IMR-90 (cell line): ENCODE measurements around the gene ADARB2. TPM values are rescaled to one million over a fixed set of nuclear protein-coding genes. Genes with fewer than 3 reads are reported as not detected.

Experiments
- ATAC-seq: fragments of 200-7000 bp; cut with Tn5 transposase; 2 replicates; pipeline ENCODE4 v1.9.1; 2020; ENCODE audit warnings: low read depth, mild to moderate bottlenecking, moderate library complexity
- BruUV-seq: library from RNA; stranded (reverse); fragments of 400-500 nt; replicated peaks from 2 replicates; lab custom pipeline; 2021; lab: Mats Ljungman, UMichigan
- CTCF ChIA-PET: fragments of 300-600 bp; formaldehyde crosslinking; extraction: SDS; loops from one replicate; lab custom pipeline; 2021; ENCODE audit warnings: antibody characterized with exemption; lab: Yijun Ruan, JAX
- POLR2A ChIA-PET: fragments of 300-600 bp; sonication (Branson Sonifier 250); formaldehyde crosslinking; loops from one replicate; lab custom pipeline; 2022; ENCODE audit warnings: antibody characterized with exemption; ENCODE audit not compliant: unreplicated experiment; lab: Charles Lee
- DNase-seq: peaks from one replicate; pipeline ENCODE4 v3.0.0; 2013
- H2AFZ ChIP-seq: replicated peaks from 2 replicates; pipeline ENCODE3; 2013; ENCODE audit warnings: low read length, mild to moderate bottlenecking; ENCODE audit not compliant: poor library complexity
- H2AK5ac ChIP-seq: 2 replicates; pipeline ENCODE4 v1.6.1; 2013; ENCODE audit warnings: low read depth, low read length, inconsistent platforms
- H2AK9ac ChIP-seq: replicated peaks from 2 replicates; pipeline ENCODE3; 2013; ENCODE audit warnings: mild to moderate bottlenecking, low read depth, low read length, moderate library complexity; ENCODE audit not compliant: poor library complexity
- H2BK120ac ChIP-seq: 2 replicates; pipeline ENCODE4 v1.6.1; 2013; ENCODE audit warnings: low read depth, low read length, inconsistent platforms
- H2BK15ac ChIP-seq: 3 replicates; pipeline ENCODE4 v1.6.1; 2013; ENCODE audit warnings: low read depth, low read length, inconsistent platforms
- H2BK20ac ChIP-seq: 2 replicates; pipeline ENCODE4 v1.6.1; 2013; ENCODE audit warnings: low read depth, mild to moderate bottlenecking, inconsistent platforms, low read length, moderate library complexity
- H2BK5ac ChIP-seq: 2 replicates; pipeline ENCODE4 v1.6.1; 2013; ENCODE audit warnings: mild to moderate bottlenecking, low read depth, low read length, inconsistent platforms; ENCODE audit not compliant: poor library complexity, severe bottlenecking
- H3K14ac ChIP-seq: replicated peaks from 2 replicates; pipeline ENCODE4 v1.6.1; 2013; ENCODE audit warnings: low read depth, low read length, inconsistent platforms
- H3K18ac ChIP-seq: 2 replicates; pipeline ENCODE4 v1.6.1; 2013; ENCODE audit warnings: low read depth, low read length, control low read depth
- H3K23ac ChIP-seq: 2 replicates; pipeline ENCODE4 v1.6.1; 2013; ENCODE audit warnings: low read depth, low read length, inconsistent platforms
- H3K27ac ChIP-seq: 2 replicates; pipeline ENCODE4 v1.5.1; 2013; ENCODE audit warnings: mild to moderate bottlenecking, control low read depth, low read length; ENCODE audit not compliant: insufficient read depth
- H3K27me3 ChIP-seq: 2 replicates; pipeline ENCODE4 v1.6.1; 2013; ENCODE audit warnings: low read length; ENCODE audit not compliant: control insufficient read depth, insufficient read depth
- H3K36me3 ChIP-seq: 2 replicates; pipeline ENCODE4 v1.6.1; 2013; ENCODE audit warnings: low read length, mixed read lengths; ENCODE audit not compliant: control insufficient read depth, insufficient read depth
- H3K4ac ChIP-seq: 2 replicates; pipeline ENCODE4 v1.6.1; 2013; ENCODE audit warnings: low read depth, low read length, inconsistent platforms
- H3K4me1 ChIP-seq: 2 replicates; pipeline ENCODE4 v1.6.1; 2013; ENCODE audit warnings: low read length, mixed read lengths; ENCODE audit not compliant: control insufficient read depth, insufficient read depth
- H3K4me2 ChIP-seq: 2 replicates; pipeline ENCODE4 v1.6.1; 2013; ENCODE audit warnings: low read depth, mild to moderate bottlenecking, control low read depth, low read length, moderate library complexity
- H3K4me3 ChIP-seq: 2 replicates; pipeline ENCODE4 v1.5.1; 2013; ENCODE audit warnings: low read depth, mild to moderate bottlenecking, control low read depth, low read length, moderate library complexity; ENCODE audit not compliant: insufficient read depth
- H3K56ac ChIP-seq: 2 replicates; pipeline ENCODE4 v1.6.1; 2013; ENCODE audit warnings: low read length, inconsistent platforms; ENCODE audit not compliant: insufficient read depth; ENCODE audit errors: extremely low read depth
- H3K79me1 ChIP-seq, 2 experiments: 2 replicates each; pipeline ENCODE4 v1.6.1; 2013; ENCODE audit warnings: low read length in 2 of 2, inconsistent platforms in 1 of 2, low read depth in 1 of 2
- H3K9ac ChIP-seq: 2 replicates; pipeline ENCODE4 v1.6.1; 2013; ENCODE audit warnings: low read depth, low read length, control low read depth
- H3K9me1 ChIP-seq: 2 replicates; pipeline ENCODE4 v1.6.1; 2013; ENCODE audit warnings: low read length, inconsistent platforms; ENCODE audit not compliant: insufficient read depth
- H3K9me3 ChIP-seq: 2 replicates; pipeline ENCODE4 v1.6.1; 2013; ENCODE audit warnings: low read length; ENCODE audit not compliant: control insufficient read depth, insufficient read depth
- H4K20me1 ChIP-seq: 2 replicates; pipeline ENCODE4 v1.6.1; 2013; ENCODE audit warnings: low read length, inconsistent platforms; ENCODE audit not compliant: insufficient read depth
- H4K5ac ChIP-seq: 2 replicates; pipeline ENCODE4 v1.6.1; 2013; ENCODE audit warnings: mild to moderate bottlenecking, low read depth, low read length, control low read depth
- H4K8ac ChIP-seq, 2 experiments: 2 replicates each; pipeline ENCODE4 v1.6.1; 2013; ENCODE audit warnings: low read depth in 2 of 2, low read length in 2 of 2, control low read depth in 1 of 2, inconsistent platforms in 1 of 2
- H4K91ac ChIP-seq: 2 replicates; pipeline ENCODE4 v1.6.1; 2013; ENCODE audit warnings: low read depth, low read length, inconsistent platforms; ENCODE audit not compliant: insufficient read depth
- CHD1 ChIP-seq: IDR thresholded peaks from 2 replicates; pipeline ENCODE4 v1.6.1; 2012; ENCODE audit warnings: low read depth, low read length, improper control_type of control experiment
- CTCF ChIP-seq: conservative IDR thresholded peaks from 2 replicates; pipeline ENCODE4 v1.5.1; 2012; ENCODE audit warnings: mild to moderate bottlenecking, low read depth, low read length, improper control_type of control experiment
- ELK1 ChIP-seq: fragments of 150-350 bp; IDR thresholded peaks from 2 replicates; pipeline ENCODE4 v1.6.1; 2016; ENCODE audit warnings: low read depth, mild to moderate bottlenecking, low read length, moderate library complexity, borderline replicate concordance
- MXI1 ChIP-seq: IDR thresholded peaks from 2 replicates; pipeline ENCODE4 v1.6.1; 2012; ENCODE audit warnings: low read depth, mild to moderate bottlenecking, low read length, moderate library complexity, borderline replicate concordance
- NFE2L2 ChIP-seq: fragments of 150-350 bp; IDR thresholded peaks from 2 replicates; pipeline ENCODE4 v1.6.1; 2016; ENCODE audit warnings: low read depth, mild to moderate bottlenecking, low read length
- POLR2A ChIP-seq: IDR thresholded peaks from 2 replicates; pipeline ENCODE4 v1.6.1; 2012; ENCODE audit warnings: mild to moderate bottlenecking, low read depth, low read length
- RAD21 ChIP-seq: IDR thresholded peaks from 2 replicates; pipeline ENCODE4 v1.6.1; 2012; ENCODE audit warnings: low read length, improper control_type of control experiment
- RFX5 ChIP-seq: IDR thresholded peaks from 2 replicates; pipeline ENCODE4 v1.8.0; 2012; ENCODE audit warnings: low read depth, mild to moderate bottlenecking, low read length, moderate library complexity
- USF2 ChIP-seq: fragments of 150-350 bp; IDR thresholded peaks from 2 replicates; pipeline ENCODE4 v1.6.1; 2017; ENCODE audit warnings: mild to moderate bottlenecking, antibody characterized with exemption, low read length, low read depth
- WGBS, 2 experiments: methylation state at CpG; one replicate each; pipeline versions ENCODE4 v1.1.5 to v1.1.7; 2013; ENCODE audit warnings: missing lambda C conversion rate in 2 of 2; ENCODE audit not compliant: insufficient read length in 1 of 2; ENCODE audit errors: extremely low coverage in 2 of 2; 5-methylcytosine and 5-hydroxymethylcytosine counted together
- dilution Hi-C: fragments of 300-500 bp; cut with HindIII; formaldehyde crosslinking; loops from one replicate; pipeline ENCODE4 v1.14.3; 2018; ENCODE audit warnings: low sequenced_read_pairs; ENCODE audit not compliant: unreplicated experiment
- in situ Hi-C: fragments of 300-500 bp; cut with MboI; formaldehyde crosslinking; loops from 3 replicates; pipeline ENCODE4 v1.14.3; 2019; ENCODE audit warnings: low sequenced_read_pairs, inconsistent platforms, mixed read lengths
- intact Hi-C: fragments of 100-400 bp; cut with micrococcal nuclease; formaldehyde crosslinking; loops from 2 replicates; pipeline ENCODE4 v1.10.0; 2022
- polyA plus RNA-seq, 3 experiments: library from polyadenylated mRNA; depleted of rRNA; stranded (reverse); fragments of >200 nt; gene quantifications; 2 replicates each; pipeline ENCODE4 v1.2.3, GENCODE V29; 2012; ENCODE audit warnings: low replicate concordance in 1 of 3
- total RNA-seq: library from RNA; depleted of rRNA; stranded (reverse); fragments of >200 nt; gene quantifications from 2 replicates; pipeline ENCODE4 v1.2.3, GENCODE V29; 2012

Gene ADARB2
- total and polyA plus RNA-seq, 2 of the 4 experiments (the other 2 are of a cell fraction): not detected

- Histone ChIP-seq H2AK5ac (no peak overlapping the region), H2BK20ac (no peak overlapping the region), H2BK15ac (no peak overlapping the region), H4K20me1 (no peaks in the 10 kb centered on the region), H4K91ac (no peak overlapping the region), H4K5ac (no peak overlapping the region), H3K9ac (no peak overlapping the region), H3K18ac (no peak overlapping the region), H3K9me3 (peaks cover 56% of the 10 kb centered on the region), H2AK9ac (no peak overlapping the region), H3K4me2 (no peak overlapping the region), H3K4me1 (no peaks in the 10 kb centered on the region), H3K23ac (no peak overlapping the region), H3K56ac (no peak overlapping the region), H3K9me1 (no peaks in the 10 kb centered on the region), H3K4ac (no peak overlapping the region), H2BK120ac (no peak overlapping the region), H2AFZ (no peak overlapping the region), H2BK5ac (no peak overlapping the region), H3K4me3 (no peak overlapping the region), H3K36me3 (no peaks in the 10 kb centered on the region), H3K14ac (no peak overlapping the region), H3K27ac (no peak overlapping the region), H3K27me3 (no peaks in the 10 kb centered on the region), H3K79me1 (no peaks in the 10 kb centered on the region), H4K8ac (no peak overlapping the region)
- POLR2A ChIA-PET: no interaction called here
- dilution Hi-C loops: no loop called here
- in situ Hi-C loops: no loop called here
- TF ChIP-seq RFX5: no peak
- no peak for TF ChIP-seq MXI1
- no peak for TF ChIP-seq POLR2A
- no peak for TF ChIP-seq CTCF
- no peak for TF ChIP-seq USF2
- no peak for TF ChIP-seq ELK1
- TF ChIP-seq CHD1: no peak
- TF ChIP-seq NFE2L2: no peak
- no peak for TF ChIP-seq RAD21
- intact Hi-C loops: no loop called here
- no peak for ATAC-seq
- no TSS peak for BruUV-seq
- CTCF ChIA-PET: no interaction called here
- WGBS, 2 experiments: no CpG with 5 or more reads among the region's 22 CpGs
- no peak for DNase-seq
Measured at GRCh38 chr10:1610986-1611770, 126.1 kb downstream of the ADARB2 start.
